ENCODE data around the gene SLC25A53.

- TF ChIP-seq ZNF175 (tag by site-specific recombination; IDR thresholded peaks at IDR 0.05) (no peak), CTCF (tag by site-specific recombination; IDR thresholded peaks at IDR 0.05) (no peak), TCF7L2 (IDR thresholded peaks at IDR 0.05; ENCODE audit: borderline replicate concordance, low read depth, low read length) (no peak), ZNF24 (tag by site-specific recombination; IDR thresholded peaks at IDR 0.05) (no peak), ZNF48 (tag by site-specific recombination; IDR thresholded peaks at IDR 0.05) (no peak), ZBTB17 (tag by site-specific recombination; IDR thresholded peaks at IDR 0.05) (no peak)
- TF ChIP-seq, protein P1, sequence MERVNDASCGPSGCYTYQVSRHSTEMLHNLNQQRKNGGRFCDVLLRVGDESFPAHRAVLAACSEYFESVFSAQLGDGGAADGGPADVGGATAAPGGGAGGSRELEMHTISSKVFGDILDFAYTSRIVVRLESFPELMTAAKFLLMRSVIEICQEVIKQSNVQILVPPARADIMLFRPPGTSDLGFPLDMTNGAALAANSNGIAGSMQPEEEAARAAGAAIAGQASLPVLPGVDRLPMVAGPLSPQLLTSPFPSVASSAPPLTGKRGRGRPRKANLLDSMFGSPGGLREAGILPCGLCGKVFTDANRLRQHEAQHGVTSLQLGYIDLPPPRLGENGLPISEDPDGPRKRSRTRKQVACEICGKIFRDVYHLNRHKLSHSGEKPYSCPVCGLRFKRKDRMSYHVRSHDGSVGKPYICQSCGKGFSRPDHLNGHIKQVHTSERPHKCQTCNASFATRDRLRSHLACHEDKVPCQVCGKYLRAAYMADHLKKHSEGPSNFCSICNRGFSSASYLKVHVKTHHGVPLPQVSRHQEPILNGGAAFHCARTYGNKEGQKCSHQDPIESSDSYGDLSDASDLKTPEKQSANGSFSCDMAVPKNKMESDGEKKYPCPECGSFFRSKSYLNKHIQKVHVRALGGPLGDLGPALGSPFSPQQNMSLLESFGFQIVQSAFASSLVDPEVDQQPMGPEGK (tag by site-specific recombination; IDR thresholded peaks at IDR 0.05): no peak
- TF ChIP-seq, protein P2, sequence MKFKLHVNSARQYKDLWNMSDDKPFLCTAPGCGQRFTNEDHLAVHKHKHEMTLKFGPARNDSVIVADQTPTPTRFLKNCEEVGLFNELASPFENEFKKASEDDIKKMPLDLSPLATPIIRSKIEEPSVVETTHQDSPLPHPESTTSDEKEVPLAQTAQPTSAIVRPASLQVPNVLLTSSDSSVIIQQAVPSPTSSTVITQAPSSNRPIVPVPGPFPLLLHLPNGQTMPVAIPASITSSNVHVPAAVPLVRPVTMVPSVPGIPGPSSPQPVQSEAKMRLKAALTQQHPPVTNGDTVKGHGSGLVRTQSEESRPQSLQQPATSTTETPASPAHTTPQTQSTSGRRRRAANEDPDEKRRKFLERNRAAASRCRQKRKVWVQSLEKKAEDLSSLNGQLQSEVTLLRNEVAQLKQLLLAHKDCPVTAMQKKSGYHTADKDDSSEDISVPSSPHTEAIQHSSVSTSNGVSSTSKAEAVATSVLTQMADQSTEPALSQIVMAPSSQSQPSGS (tag by site-specific recombination; IDR thresholded peaks at IDR 0.05; ENCODE audit: low read depth): no peak
These were observed 33.0 kb upstream of the SLC25A53 start for GRCh38 chrX:104189837-104190236.

Data from HEK293 (cell line).